ENCODE measurements around the gene RCE1.

RCE1 gene

DNA sequence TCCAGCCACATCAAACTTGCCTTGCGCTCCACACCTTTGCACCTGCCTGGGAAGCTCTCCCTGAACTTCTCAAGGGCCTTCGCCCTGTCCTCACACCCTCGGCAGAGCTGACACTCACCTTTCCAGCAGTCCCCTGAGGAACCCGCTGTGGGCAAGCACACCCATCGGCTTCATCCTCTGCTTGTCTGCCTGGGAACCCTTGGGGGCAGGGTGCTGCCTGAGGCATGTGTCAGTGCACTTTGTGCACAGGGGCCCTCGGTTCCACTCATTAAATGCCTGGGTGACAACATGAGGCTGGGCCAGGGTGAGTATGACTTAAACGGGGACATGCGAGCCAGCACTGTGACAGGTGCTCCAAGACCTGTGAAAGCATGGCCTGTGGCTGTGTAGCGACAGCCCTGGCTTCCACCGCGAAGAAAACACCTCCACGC, 11.0 kb downstream of the RCE1 start:
- no peak for FAIRE-seq
- peak; percentile 9 for DNase-seq (ENCODE audit: insufficient read length)
- TF ChIP-seq POLR2AphosphoS5 (IDR thresholded peaks at IDR 0.05; ENCODE audit: low read depth, low read length) = no peak
- TF ChIP-seq TAF1 (IDR thresholded peaks at IDR 0.05; ENCODE audit: borderline replicate concordance, low read depth, low read length) = no peak
- TF ChIP-seq POLR2A (IDR thresholded peaks at IDR 0.05; ENCODE audit: low read depth, low read length) = no peak

DNA sequence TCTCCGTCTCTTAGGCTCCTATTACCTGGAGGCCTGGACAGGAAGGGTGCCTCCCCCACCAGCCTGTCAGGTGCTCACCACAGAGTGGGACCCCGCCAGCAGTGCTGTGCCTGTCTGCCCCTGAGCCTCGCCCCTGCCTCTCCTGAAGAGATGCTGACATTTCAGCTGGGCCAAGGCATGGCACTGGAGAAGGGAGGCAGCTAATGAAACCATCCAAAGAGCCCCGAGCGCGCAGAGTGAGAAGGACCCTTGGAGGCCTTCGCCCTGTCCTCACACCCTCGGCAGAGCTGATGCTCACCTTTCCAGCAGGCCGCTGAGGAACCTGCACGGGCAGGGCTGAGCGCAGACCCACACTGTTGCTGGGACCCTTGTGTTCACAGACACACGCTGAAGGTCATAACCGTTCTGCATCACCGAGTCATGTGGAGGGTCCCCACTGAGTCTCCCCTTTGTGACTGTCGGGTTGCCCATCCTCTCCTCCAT, 11.5 kb downstream of the RCE1 start:
- no peak for DNase-seq (ENCODE audit: insufficient read length)
- TF ChIP-seq TAF1 (IDR thresholded peaks at IDR 0.05; ENCODE audit: borderline replicate concordance, low read depth, low read length) (no peak), POLR2A (IDR thresholded peaks at IDR 0.05; ENCODE audit: low read depth, low read length) (no peak), POLR2AphosphoS5 (IDR thresholded peaks at IDR 0.05; ENCODE audit: low read depth, low read length) (no peak)
- FAIRE-seq = no peak

DNA sequence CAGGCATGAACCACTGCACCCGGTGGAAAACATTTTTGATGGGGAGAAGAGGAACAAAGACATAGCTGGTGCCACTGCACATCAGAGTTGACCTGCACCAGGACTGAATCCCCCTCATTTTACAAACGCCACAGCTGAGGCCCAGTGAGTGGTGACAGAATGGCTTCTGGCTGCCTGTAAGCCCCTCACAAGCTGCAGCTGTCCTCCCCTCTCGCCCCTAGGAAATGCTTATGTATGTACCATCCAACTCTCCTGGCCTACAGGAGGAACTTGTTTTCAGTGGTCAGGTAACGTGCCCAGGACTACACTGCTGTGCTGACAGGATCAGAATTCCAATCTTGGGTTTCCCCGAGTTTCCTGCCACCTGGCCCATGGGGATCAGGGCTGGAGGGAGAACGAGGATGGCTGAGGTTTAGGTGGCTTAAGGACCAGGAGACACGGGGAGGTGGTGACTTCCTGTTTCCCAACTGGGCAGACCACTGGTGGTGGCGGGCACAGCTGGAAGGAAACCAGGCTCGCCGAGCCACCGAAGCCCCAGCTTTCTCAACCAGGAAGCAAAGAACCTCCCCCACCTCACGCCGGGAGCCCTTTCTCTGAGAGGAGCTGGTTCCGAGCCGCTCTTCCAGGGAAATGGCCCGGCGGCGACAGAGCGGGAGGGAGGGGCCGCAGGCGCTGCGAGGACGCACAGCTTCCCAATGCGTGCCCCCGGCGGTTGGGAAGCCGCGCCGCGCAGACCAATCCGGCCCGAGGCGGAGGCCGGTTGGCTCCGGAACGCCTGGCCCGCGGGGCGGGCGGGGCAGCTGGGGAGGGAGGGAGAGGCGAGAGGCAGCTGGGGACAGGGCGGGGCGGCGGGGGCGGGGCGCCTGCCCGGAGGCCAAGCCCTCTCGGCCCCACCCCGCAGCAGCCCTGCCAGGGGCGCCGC, 12.6 kb downstream of the RCE1 start:
- TF ChIP-seq POLR2A (IDR thresholded peaks at IDR 0.05; ENCODE audit: low read depth, low read length) (peak; percentile 79), POLR2AphosphoS5 (IDR thresholded peaks at IDR 0.05; ENCODE audit: low read depth, low read length) (peak; percentile 42; the same call in 1 of the 2 replicates), TAF1 (IDR thresholded peaks at IDR 0.05; ENCODE audit: borderline replicate concordance, low read depth, low read length) (no peak; the same call in 1 of the 2 replicates)
- peak; percentile 99 for FAIRE-seq
- peak; percentile 100 for DNase-seq (ENCODE audit: insufficient read length)

DNA sequence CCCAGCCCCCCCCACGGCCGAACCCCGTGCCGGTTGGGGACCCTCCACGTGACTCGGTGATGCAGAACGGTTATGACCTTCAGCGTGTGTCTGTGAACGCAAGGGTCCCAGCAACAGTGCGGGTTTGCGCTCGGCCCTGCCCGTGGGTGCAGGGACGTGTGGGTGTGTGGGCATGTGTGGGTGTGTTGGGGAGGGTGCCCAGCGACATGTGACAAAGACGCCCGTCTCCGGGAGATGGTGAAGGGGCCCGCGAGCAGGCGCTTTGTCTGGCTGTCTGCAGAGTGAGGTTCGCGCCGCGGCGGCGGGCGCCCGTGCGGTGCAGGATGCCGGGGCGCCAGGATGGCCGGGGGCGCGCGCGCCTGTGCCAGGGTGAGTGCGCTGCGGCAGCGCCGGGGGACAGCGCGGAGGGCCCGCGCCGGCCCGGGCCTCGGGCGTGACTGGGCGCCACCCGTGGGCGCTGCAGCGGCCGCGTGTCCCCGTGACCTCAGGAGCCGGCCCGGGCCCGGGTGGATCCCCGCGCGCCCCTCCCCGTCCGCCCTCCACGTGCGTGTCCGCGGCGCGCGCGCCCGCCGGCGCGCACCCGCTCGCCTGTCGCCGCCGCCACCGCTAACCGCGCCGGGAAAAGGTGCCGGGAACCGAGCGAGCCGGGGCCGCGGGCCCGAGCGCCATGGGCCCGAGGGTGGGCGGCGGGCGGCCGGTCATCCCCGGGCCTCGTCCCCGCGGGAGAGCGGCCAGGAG, 13.4 kb downstream of the RCE1 start, which contains the start of gene LRFN4:
Gene LRFN4, plus strand, starts transcription at position 569 of the 738 bp plus-strand sequence. CDS start 681 bp downstream, outside the sequence.
- no peak for FAIRE-seq
- peak; percentile 78 for DNase-seq (ENCODE audit: insufficient read length)

DNA sequence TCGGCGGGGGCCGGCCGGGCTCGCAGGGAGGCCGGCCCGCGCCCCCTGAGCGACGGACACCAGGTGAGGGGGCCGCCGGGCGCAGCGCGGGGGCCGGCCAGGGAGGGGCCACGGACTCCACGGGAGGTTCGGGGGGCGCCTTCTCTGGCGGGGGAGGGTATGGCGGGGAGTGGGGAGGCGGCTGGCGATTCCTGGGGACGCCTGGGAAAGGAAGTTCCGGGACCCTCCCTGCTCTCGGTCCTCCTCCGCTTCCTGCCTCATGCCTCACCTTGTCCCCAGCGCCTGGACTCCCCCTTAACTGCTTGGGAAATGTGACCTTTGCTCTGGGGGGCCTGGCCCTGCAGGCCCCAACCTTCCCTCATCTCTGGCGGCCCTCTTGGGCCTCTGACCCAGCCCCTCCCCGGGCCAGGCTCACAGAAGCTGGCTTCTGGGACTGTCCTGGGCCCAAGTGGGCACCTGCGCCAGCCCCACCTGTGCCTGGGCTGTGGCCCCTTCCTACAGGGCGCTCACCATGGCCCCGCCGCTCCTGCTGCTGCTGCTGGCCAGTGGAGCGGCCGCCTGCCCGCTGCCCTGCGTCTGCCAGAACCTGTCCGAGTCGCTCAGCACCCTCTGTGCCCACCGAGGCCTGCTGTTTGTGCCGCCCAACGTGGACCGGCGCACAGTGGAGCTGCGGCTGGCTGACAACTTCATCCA, 14.1 kb downstream of the RCE1 start:
- DNase-seq (ENCODE audit: insufficient read length) (peak; percentile 56), FAIRE-seq (peak; percentile 81)
- TF ChIP-seq POLR2AphosphoS5 (IDR thresholded peaks at IDR 0.05; ENCODE audit: low read depth, low read length) (no peak), TAF1 (IDR thresholded peaks at IDR 0.05; ENCODE audit: borderline replicate concordance, low read depth, low read length) (no peak), POLR2A (IDR thresholded peaks at IDR 0.05; ENCODE audit: low read depth, low read length) (no peak)

More for the DNA sequence above, 13.4 kb downstream of the RCE1 start, which contains the start of gene LRFN4:
- TF ChIP-seq POLR2AphosphoS5 (IDR thresholded peaks at IDR 0.05; ENCODE audit: low read depth, low read length) (no peak), POLR2A (IDR thresholded peaks at IDR 0.05; ENCODE audit: low read depth, low read length) (no peak), TAF1 (IDR thresholded peaks at IDR 0.05; ENCODE audit: borderline replicate concordance, low read depth, low read length) (no peak)

DNA sequence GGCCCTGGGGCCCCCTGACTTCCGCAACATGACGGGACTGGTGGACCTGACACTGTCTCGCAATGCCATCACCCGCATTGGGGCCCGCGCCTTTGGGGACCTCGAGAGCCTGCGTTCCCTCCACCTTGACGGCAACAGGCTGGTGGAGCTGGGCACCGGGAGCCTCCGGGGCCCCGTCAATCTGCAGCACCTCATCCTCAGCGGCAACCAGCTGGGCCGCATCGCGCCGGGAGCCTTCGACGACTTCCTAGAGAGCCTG, 14.6 kb downstream of the RCE1 start:
- FAIRE-seq (no peak), DNase-seq (ENCODE audit: insufficient read length) (no peak)
- TF ChIP-seq POLR2AphosphoS5 (IDR thresholded peaks at IDR 0.05; ENCODE audit: low read depth, low read length) (no peak), POLR2A (IDR thresholded peaks at IDR 0.05; ENCODE audit: low read depth, low read length) (no peak), TAF1 (IDR thresholded peaks at IDR 0.05; ENCODE audit: borderline replicate concordance, low read depth, low read length) (no peak)

DNA sequence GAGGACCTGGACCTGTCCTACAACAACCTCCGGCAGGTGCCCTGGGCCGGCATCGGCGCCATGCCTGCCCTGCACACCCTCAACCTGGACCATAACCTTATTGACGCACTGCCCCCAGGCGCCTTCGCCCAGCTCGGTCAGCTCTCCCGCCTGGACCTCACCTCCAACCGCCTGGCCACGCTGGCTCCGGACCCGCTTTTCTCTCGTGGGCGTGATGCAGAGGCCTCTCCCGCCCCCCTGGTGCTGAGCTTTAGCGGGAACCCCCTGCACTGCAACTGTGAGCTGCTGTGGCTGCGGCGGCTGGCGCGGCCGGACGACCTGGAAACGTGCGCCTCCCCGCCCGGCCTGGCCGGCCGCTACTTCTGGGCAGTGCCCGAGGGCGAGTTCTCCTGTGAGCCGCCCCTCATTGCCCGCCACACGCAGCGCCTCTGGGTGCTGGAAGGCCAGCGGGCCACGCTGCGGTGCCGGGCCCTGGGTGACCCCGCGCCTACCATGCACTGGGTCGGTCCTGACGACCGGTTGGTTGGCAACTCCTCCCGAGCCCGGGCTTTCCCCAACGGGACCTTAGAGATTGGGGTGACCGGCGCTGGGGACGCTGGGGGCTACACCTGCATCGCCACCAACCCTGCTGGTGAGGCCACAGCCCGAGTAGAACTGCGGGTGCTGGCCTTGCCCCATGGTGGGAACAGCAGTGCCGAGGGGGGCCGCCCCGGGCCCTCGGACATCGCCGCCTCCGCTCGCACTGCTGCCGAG, 15.1 kb downstream of the RCE1 start:
- DNase-seq (ENCODE audit: insufficient read length) (no peak), FAIRE-seq (no peak)
- TF ChIP-seq POLR2AphosphoS5 (IDR thresholded peaks at IDR 0.05; ENCODE audit: low read depth, low read length) (no peak), TAF1 (IDR thresholded peaks at IDR 0.05; ENCODE audit: borderline replicate concordance, low read depth, low read length) (no peak), POLR2A (IDR thresholded peaks at IDR 0.05; ENCODE audit: low read depth, low read length) (no peak)

DNA sequence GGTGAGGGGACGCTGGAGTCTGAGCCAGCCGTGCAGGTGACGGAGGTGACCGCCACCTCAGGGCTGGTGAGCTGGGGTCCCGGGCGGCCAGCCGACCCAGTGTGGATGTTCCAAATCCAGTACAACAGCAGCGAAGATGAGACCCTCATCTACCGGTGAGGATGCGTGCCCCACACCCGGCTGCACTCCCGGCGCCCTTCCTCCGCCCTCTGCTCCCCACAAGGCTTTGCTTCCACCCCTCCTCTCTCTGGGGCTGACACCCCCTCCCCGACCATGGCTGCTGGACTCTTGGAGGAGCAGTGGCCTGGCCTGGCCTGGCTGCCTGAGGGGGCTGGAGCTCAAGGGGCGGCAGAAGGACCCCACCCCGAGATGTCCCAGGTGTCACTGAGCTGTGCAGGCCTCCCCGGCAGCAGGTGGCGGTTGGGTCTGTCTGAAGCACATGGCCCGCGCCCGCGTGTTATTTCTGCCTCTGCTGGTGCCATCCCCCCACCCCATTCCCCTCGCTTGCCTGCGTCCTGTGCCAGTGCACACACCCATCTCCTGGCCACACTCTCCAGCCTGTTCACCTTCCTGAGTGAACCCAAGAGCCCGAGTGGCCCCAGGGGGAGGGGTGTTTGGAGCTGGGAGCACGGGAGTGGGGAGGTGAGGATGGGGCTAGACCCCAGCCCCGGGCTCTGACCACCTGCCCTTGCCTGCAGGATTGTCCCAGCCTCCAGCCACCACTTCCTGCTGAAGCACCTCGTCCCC, 15.9 kb downstream of the RCE1 start:
- DNase-seq (ENCODE audit: insufficient read length) = no peak
- no peak for FAIRE-seq
- no peak for TF ChIP-seq TAF1 (IDR thresholded peaks at IDR 0.05; ENCODE audit: borderline replicate concordance, low read depth, low read length)
- TF ChIP-seq POLR2AphosphoS5 (IDR thresholded peaks at IDR 0.05; ENCODE audit: low read depth, low read length) = no peak
- TF ChIP-seq POLR2A (IDR thresholded peaks at IDR 0.05; ENCODE audit: low read depth, low read length) = no peak

DNA sequence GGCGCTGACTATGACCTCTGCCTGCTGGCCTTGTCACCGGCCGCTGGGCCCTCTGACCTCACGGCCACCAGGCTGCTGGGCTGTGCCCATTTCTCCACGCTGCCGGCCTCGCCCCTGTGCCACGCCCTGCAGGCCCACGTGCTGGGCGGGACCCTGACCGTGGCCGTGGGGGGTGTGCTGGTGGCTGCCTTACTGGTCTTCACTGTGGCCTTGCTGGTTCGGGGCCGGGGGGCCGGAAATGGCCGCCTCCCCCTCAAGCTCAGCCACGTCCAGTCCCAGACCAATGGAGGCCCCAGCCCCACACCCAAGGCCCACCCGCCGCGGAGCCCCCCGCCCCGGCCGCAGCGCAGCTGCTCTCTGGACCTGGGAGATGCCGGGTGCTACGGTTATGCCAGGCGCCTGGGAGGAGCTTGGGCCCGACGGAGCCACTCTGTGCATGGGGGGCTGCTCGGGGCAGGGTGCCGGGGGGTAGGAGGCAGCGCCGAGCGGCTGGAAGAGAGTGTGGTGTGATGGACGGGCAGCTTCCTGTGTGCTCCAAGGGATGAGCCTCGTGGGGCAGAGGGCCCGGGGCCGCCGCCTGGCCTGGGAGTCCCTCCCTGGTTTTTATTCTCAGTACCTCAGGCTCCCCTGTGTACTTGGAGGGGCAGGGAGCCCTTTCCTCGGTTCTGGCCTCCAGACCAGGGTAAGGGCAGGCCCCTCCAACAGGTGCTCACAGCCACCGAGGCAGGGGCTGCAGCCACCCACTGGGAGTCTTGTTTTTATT, 16.6 kb downstream of the RCE1 start:
- no peak for DNase-seq (ENCODE audit: insufficient read length)
- no peak for FAIRE-seq
- TF ChIP-seq TAF1 (IDR thresholded peaks at IDR 0.05; ENCODE audit: borderline replicate concordance, low read depth, low read length) = no peak

Data from GM12892 (cell line).